ENCODE measurements around the gene MTA1.

The MTA1 gene

DNA sequence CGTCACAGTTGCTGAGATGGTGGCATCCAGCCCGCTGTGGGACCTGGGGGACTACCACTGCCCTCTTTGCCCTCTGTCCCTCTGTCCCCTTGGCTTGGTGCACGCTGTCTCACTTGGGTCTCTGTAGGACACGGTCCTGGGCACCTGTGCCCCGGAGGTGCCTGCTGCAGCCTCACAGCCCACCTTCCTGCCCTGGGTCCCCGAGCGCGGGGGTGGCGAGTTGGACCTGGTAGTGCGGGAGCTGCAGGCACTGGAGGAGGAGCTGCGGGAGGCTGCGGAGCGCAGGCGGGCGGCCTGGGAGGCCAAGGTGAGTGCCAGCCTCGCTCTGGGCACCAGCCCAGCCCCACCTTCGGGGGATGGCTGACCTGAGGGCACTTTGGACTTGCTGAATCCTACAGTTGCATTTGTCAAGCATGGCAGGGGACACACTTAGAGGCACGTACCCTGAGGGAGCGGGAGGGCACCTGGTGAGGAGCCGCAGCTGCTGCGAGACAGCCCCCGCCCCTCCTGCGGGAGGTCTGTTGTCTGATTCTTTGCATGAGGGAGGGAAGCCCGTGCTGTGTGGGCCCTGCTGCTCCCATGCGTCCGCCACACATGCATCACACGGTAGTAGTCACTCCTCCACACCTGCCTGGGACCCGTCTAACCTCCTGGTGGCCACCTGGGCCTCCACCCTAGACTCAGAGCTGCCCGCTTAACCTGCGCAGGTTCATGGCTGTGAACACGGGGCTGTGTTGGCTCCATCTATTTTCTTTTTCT, 78.2 kb downstream of the MTA1 start:
- in situ Hi-C loops (cut with HindIII; ENCODE audit: low pct_ligation_motif_present, low pct_unique_long_range_greater_than_20kb, low sequenced_read_pairs): no loop called here
- DNase-seq: no peak

DNA sequence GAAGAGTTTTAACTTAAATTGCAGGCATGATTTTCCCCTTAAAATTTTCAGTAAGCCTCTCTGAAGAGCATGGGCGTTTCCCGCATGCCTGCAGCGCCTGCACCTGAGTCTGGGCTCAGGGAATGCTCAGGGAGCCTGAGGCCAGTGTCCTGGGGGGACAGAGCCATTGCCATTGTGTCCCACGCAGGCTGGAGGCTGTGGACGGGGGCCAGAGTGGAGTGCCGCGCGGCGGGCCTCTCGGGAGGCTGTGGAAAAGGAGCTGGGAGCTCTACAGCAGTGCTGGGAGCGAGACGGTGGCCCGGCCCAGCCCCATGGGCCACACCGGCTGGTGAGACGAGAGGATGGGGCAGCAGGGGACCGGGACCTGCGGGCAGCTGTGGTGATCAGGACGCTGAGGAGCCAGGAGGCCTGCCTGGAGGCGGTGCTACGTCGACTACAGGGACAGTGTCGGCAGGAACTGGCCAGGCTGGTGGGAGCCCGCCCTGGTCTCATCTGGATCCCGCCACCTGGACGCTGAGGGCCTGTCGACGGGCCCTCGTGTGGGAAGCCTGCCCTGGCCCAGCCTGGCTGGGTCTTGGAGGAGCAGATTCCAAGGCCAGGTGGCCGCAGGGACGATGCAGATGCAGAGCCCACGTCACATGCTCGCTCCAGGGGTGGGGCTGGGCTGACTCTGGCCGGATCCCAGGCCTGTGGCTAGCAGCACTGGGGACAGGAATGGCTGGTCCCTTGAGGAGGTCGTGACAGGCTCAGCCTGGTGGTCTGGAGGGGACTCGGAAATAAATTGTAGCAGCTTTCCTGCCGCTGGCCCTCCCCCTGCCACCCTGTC, 79.0 kb downstream of the MTA1 start:
- in situ Hi-C loops (cut with HindIII; ENCODE audit: low pct_ligation_motif_present, low pct_unique_long_range_greater_than_20kb, low sequenced_read_pairs): no loop called here
- DNase-seq: no peak

DNA sequence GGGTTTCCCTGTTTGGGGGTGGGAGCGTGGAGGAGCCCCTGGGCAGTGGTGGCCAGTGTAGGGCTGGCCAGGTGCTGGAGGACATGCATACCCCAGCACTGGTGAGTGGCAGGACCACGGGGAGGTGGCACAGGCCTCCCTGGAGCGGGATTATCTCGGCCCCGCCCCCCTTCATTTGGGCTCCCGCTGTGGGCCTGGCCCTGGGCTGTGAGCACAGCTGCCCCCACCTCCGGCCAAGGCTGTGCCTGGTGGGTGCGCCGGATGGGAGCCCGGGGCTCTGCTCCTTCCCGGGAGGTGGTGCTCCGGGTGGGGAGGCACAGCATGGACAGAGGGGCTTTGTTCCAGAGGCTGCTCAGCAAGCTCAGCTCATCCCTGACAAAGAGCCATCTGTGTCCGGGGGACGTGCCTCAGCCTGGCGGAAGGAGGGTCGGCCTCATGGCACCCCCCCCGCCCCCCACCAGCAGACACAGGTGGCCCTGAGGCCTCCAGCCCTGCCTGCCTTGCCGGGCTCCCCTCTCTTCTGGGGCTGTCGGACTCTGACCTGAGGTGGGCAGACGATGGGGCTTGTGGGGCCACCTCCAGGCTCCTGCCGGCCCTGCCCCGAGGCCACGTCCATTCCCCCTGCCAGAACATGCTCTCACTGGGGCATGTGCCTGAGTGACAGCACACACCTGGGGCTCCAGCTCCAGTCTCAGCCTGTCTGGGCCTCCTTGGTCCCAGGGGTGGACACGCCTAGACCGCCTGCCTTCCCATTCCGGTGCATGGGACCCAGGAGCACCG, 79.8 kb downstream of the MTA1 start:
- no peak for DNase-seq
- in situ Hi-C loops (cut with HindIII; ENCODE audit: low pct_ligation_motif_present, low pct_unique_long_range_greater_than_20kb, low sequenced_read_pairs): no loop called here

DNA sequence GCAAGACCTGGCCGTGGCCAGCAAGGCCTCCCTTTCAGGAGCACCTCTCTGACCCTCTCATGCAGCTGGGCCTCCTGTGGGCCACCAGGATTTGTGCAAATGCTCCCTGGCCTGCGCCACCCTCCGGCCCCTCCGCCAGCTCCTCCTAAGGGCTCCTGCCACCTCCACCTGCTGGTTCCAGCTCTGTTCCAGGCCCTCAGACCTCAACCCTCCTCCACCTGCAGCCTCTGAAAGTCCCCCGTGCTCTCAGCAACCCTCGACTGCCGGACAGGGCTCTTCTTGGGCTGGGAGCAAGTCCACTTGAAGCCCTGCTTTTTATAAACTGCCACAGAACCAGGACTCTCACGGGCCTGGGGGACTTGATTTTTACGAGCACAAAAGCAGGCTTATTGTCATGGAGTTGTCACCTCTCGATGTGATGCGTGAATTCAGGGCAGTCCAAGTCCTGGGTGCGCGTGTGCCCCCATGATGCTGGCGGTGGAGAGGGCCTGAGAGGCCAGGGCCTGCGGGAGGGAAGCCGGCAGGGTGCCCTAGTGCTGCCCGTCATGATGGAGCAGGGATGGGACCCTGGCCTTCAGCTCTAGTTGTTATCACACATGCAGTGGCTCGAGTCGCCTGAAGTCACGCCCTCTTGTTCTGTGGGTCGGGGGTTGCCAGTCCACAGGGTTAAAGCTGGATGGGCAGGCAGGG, 80.6 kb downstream of the MTA1 start:
- DNase-seq: no peak
- in situ Hi-C loops (cut with HindIII; ENCODE audit: low pct_ligation_motif_present, low pct_unique_long_range_greater_than_20kb, low sequenced_read_pairs): no loop called here

DNA sequence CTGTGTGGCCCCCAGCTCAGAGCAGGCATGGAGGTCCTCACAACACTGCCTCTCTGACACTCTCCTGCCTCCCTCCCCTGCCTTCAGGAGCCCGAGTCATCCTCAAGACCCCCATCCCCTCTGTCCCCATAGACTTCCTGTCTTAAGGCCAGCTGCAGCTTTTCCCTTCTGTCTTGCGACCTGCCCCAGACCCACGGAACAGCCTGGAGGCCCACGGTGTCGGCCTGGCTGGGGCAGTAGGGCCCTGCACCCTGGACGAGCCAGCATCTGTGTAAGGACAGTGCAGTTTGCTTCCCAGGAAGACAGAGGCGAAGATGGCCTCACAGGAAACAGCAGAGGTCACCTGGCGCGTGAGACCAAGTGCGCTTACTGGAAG, 81.1 kb downstream of the MTA1 start:
- in situ Hi-C loops (cut with HindIII; ENCODE audit: low pct_ligation_motif_present, low pct_unique_long_range_greater_than_20kb, low sequenced_read_pairs): no loop called here
- DNase-seq: no peak

DNA sequence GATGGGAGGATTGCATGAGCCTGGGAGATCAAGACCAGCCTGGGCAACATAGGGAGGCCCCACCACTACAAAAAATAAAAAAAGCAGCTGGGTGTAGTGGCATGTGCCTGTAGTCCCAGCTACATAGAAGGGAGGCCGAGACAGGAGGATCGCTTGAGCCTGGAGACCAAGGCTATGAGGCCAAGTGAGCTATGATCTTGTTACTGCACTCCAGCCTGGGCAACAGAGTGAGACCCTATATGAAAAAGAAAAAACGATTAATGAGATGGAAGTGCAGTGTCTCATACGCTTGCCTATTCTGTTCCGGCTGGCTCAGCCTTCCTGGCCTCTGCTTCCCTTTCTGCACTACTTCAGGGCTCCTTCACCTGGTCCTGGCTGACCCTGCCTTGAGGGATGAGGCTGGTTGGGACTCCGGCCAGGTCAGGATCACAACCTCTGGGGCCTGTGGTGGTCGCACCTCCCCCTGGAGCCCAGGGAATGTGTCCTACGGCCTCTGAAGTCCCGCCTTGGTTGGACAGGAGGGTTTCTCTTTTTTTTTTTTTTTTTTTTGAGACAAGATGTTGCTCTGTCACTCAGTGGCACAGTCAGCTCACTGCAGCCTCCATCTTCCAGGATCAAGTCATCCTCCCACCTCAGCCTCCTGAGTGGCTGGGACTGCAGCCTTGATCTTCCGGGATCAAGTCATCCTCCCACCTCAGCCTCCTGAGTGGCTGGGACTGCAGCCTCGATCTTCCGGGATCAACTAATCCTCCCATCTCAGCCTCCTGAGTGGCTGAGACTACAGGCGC, 82.1 kb downstream of the MTA1 start:
- DNase-seq: no peak
- in situ Hi-C loops (cut with HindIII; ENCODE audit: low pct_ligation_motif_present, low pct_unique_long_range_greater_than_20kb, low sequenced_read_pairs): no loop called here

DNA sequence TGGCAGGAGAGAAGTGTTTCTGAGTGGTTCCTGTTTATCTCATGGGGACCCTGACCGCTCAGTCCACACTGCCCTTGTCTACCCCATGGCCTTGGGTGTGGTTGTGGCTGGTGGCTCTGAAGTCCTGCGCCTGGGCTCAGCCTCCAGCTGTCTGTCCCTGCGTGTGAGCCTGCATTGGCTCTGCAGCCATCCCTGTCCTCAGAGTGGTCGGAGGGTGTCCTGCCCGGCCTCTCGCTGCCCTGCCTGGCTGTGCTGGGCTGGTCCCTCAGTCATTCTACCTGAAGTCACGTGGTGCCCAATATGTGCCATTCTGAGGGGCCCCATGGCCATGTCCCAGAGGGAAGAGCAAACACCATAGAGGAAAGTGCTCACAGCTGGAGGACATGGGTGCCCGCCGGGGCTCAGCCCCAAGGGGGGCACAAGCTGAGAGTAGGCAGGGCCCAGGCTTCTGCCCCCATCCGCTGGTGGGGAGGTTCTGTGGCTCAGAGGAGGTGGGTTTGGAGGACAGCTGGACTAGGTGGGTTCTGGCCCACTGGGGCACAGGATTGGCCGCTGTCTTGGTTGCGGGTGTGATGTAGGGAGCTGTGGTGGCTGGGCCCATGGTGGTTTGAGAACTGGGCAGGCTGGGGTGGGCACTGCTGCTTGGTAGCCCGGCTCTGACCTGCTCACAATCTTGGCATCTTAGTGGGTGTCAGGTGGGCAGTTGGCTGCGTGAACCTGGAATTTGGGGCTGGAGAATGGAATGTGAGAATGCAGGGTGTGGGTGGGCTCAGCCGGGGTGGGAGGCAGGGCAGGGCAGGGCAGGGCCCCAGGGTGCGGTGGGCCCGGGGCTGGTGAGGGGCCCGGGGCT, 83.0 kb downstream of the MTA1 start:
- in situ Hi-C loops (cut with HindIII; ENCODE audit: low pct_ligation_motif_present, low pct_unique_long_range_greater_than_20kb, low sequenced_read_pairs): no loop called here
- DNase-seq: no peak

DNA sequence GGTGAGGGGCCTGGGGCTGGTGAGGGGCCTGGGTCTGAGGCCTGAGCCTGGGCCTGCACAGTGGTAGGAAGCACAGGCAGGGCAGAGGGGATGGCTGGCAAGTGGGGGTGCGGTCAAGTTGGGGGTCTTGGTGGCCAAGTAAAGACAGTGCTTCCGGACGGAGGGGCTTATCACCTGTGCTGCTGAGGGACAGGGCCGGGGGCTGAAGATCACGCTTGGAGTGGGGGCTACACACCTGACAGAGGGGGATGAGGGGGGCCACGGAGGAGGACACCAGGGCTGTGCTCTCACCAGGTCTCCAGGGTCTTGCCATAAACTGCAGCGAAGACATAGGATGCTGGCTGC, 83.6 kb downstream of the MTA1 start:
- DNase-seq: no peak
- in situ Hi-C loops (cut with HindIII; ENCODE audit: low pct_ligation_motif_present, low pct_unique_long_range_greater_than_20kb, low sequenced_read_pairs): no loop called here

DNA sequence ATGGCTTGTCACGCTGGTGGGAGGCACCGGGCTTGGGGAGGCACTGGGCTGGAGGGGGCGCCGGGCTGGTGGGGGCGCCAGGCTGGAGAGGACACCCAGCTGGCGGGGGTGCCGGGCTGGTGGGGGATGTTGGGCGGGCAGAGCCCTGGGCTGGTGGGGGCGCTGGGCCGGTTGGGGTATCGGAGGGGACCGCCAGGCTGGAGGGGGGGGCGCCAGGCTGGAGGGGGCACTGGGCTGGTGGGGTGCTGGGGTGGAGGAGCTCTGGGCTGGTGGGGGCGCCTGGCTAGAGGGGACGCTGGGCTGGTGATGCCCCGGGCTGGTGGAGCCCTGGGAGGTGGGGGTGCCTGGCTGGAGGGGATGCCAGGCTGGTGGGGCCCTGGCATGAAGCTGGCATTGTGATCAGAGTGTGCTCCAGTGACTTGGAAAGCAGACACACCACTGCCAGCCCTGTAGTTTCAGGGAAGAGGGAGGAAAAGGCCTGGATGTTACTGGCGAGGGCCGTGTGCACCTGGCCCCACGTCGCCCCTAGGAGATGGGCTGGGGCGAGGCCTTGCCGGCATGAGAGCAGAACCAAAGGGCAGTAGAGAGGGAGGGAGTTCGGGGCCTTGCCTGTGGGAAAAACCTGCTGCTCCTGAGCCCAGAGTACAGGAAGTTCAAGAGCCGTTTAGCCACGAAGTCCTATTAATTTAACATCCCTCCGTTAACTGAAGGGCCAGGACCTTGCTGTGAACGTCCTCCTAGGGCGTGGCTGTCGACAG, 84.5 kb downstream of the MTA1 start:
- DNase-seq: no peak
- in situ Hi-C loops (cut with HindIII; ENCODE audit: low pct_ligation_motif_present, low pct_unique_long_range_greater_than_20kb, low sequenced_read_pairs): no loop called here

DNA sequence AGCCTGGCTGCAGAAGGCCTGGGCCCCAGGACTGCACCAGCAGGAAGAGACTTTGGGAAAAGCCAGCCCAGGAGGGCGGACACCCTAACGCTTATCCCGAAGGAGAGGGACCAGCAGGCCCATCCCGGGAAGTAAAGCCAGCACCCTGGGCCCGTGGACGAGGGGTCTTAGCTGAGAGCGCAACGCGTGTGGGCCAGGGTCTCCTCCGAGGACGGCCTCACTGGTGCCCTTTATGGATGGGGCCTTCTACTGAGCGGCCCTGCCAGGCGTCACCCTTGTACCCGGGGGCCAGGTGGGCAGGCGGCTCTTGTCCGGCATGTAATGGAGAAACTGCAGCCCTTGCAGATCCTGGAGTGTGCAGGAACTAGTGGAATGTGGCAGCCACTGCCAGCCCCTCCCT, 85.5 kb downstream of the MTA1 start:
- no peak for DNase-seq
- in situ Hi-C loops (cut with HindIII; ENCODE audit: low pct_ligation_motif_present, low pct_unique_long_range_greater_than_20kb, low sequenced_read_pairs): no loop called here

DNA sequence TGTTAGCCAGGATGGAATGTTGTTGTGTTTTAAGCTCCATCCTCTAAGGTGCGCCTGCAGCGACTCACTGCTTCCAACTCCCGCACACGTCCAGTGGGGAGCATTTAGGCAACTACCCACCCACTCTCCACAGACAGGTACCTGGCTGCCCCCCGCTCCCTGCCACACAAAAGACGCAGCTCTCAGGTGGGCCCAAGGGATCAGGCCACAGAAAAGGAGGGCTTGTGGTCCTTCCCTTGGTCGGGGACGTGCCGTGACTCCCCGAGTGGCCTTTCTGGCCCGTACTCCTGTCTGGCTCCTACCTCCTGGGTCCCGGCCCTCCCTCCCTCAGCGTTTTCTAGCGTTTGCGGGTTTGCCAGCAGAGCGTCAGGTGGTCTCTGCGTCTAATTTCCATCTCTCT, 87.6 kb downstream of the MTA1 start:
- no peak for DNase-seq
- in situ Hi-C loops (cut with HindIII; ENCODE audit: low pct_ligation_motif_present, low pct_unique_long_range_greater_than_20kb, low sequenced_read_pairs): no loop called here

DNA sequence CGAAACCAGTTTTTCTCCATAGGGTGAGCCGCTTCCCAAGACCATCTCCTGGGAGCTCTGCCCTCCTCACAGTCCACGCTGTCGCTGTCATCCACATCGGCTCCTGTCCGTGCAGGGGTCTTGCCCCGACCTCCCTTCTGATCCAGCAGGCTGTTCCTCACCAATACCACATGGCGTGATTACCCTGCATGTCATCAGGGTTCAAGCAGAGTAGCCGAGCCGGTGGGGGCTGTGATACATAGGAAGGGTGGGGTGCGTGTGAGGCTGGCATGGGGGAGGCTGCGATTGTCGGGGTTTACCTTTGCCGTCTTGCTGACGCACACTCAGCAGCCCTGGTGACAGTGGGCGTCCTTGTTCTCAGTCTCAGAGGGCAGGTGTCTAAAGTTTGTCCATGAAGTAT, 88.4 kb downstream of the MTA1 start:
- no peak for DNase-seq
- in situ Hi-C loops (cut with HindIII; ENCODE audit: low pct_ligation_motif_present, low pct_unique_long_range_greater_than_20kb, low sequenced_read_pairs): no loop called here

DNA sequence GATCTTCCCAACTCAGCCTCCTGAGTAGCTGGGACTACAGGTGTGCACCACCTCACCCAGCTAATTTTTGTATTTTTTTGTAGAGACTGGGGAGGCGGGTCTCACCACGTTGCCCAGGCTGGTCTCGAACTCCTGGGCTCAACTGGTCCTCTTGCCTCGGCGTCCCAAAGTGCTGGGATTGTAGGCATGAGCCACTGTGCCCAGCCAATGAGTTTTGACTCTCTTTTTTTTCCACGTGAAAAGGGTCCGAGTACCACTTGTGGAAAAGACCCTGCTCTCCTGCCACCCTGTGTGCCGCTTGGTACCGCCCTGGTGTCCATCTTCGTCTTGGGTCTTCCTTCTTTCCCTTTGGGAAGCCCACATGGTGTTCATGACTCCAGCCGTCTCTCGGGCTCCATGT, 89.0 kb downstream of the MTA1 start:
- no peak for DNase-seq
- in situ Hi-C loops (cut with HindIII; ENCODE audit: low pct_ligation_motif_present, low pct_unique_long_range_greater_than_20kb, low sequenced_read_pairs): no loop called here

DNA sequence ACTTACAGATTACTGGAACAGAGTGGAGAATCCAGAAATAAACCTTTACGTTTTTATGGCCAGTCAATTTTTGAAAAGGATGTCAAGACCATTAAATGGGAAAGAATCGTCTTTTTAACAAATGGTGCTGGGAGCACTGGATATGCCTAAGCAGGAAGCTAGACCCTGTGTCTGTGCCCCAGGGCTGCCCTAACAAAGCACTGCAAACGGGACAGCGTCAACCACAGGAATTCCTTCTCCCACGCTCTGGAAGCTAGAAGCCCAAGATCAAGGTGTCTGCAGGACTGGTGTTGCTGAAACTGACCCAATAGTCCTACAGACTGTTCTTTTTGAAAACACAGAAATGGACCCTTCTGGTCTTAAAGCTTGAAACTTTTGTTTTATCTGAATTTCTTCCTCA, 97.5 kb downstream of the MTA1 start:
- in situ Hi-C loops (cut with HindIII; ENCODE audit: low pct_ligation_motif_present, low pct_unique_long_range_greater_than_20kb, low sequenced_read_pairs): no loop called here
- DNase-seq: no peak

DNA sequence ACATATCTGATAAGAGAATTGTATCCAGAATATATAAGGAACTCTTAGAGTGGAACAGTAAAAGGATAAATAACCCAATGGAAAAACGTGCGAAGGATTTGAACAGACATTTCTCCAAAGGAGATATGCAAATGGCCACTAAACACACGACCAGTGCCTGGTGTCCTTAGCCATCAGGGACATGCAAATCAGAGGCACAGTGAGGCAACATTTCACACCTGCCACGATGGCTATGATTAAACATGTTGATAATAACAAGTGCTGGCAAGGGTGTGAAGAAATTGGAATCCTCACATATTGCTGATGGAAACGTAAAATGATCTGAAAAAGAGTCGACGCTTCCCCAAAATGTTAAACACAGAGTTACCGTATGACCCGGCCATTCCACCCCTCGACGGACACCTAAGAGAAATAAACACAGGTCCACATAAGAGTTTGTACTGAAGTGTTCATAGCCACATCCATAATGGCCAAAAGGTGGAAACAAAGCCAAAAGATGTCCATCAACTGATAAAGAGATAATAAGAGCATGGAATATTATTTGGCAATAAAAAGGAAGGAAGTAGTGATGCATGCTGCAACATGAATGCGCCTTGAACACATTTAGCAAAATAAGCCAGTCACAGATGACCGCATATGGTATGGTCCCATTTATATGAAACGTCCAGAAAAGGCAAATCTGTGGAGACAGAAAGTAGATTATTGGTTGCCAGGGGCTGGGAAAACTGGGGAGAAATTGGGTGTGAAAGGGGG, 100.5 kb downstream of the MTA1 start:
- in situ Hi-C loops (cut with HindIII; ENCODE audit: low pct_ligation_motif_present, low pct_unique_long_range_greater_than_20kb, low sequenced_read_pairs): no loop called here

More for the DNA sequence above, 100.5 kb downstream of the MTA1 start:
- DNase-seq: no peak
